ENCODE measurements around the gene MRPL24.
A peak's percentile ranks its signal among the peaks of the same experiment; 100 is the strongest.

Gene MRPL24

GRCh38 chr1:156721131-156721530, 19.8 kb downstream of the MRPL24 start:
- Histone ChIP-seq H3K9ac (ENCODE audit: low read depth, low read length) (no peak overlapping the region), H3K27ac (ENCODE audit: low read length) (no peak overlapping the region), H3K27me3 (ENCODE audit: insufficient read depth, low read length) (no peaks in the 10 kb centered on the region), H3K9me3 (ENCODE audit: insufficient read depth, low read depth, low read length) (no peaks in the 10 kb centered on the region), H3K4me1 (ENCODE audit: insufficient read depth, low read length) (peaks cover 8% of the 10 kb centered on the region; the same call in 1 of the 2 replicates), H3K4me3 (ENCODE audit: low read length) (no peak overlapping the region), H3K36me3 (ENCODE audit: insufficient read depth, low read depth, low read length) (peaks cover 49% of the 10 kb centered on the region)

- H3K4me1 ChIP-seq (ENCODE audit: insufficient read depth, low read length) = no peaks in the 10 kb centered on the region
- H3K36me3 ChIP-seq (ENCODE audit: insufficient read depth, low read depth, low read length) = peaks cover 17% of the 10 kb centered on the region
- no peak overlapping the region for H3K4me3 ChIP-seq (ENCODE audit: low read length)
These were observed 23.5 kb downstream of the MRPL24 start for GRCh38 chr1:156717351-156717750.

GRCh38 chr1:156714830-156715229, 26.1 kb downstream of the MRPL24 start:
- Histone ChIP-seq H3K4me1 (ENCODE audit: insufficient read depth, low read length) (peaks cover 16% of the 10 kb centered on the region), H3K27me3 (ENCODE audit: insufficient read depth, low read length) (peaks cover 4% of the 10 kb centered on the region; the same call in 1 of the 2 replicates), H3K9ac (ENCODE audit: low read depth, low read length) (no peak overlapping the region), H3K36me3 (ENCODE audit: insufficient read depth, low read depth, low read length) (no peaks in the 10 kb centered on the region), H3K27ac (ENCODE audit: low read length) (no peak overlapping the region), H3K4me3 (ENCODE audit: low read length) (no peak overlapping the region), H3K9me3 (ENCODE audit: insufficient read depth, low read depth, low read length) (no peaks in the 10 kb centered on the region)

More at GRCh38 chr1:156717351-156717750, 23.5 kb downstream of the MRPL24 start:
- no peak overlapping the region for H3K9ac ChIP-seq (ENCODE audit: low read depth, low read length)
- no peak overlapping the region for H3K27ac ChIP-seq (ENCODE audit: low read length)
- no peaks in the 10 kb centered on the region for H3K9me3 ChIP-seq (ENCODE audit: insufficient read depth, low read depth, low read length)
- no peaks in the 10 kb centered on the region for H3K27me3 ChIP-seq (ENCODE audit: insufficient read depth, low read length)

- H3K36me3 ChIP-seq (ENCODE audit: insufficient read depth, low read depth, low read length) = no peaks in the 10 kb centered on the region
- peaks cover 37% of the 10 kb centered on the region for H3K4me1 ChIP-seq (ENCODE audit: insufficient read depth, low read length)
- no peak overlapping the region for H3K9ac ChIP-seq (ENCODE audit: low read depth, low read length)
- H3K27me3 ChIP-seq (ENCODE audit: insufficient read depth, low read length) = peaks cover 4% of the 10 kb centered on the region; the same call in 1 of the 2 replicates
- H3K4me3 ChIP-seq (ENCODE audit: low read length) = no peak overlapping the region
- H3K9me3 ChIP-seq (ENCODE audit: insufficient read depth, low read depth, low read length) = no peaks in the 10 kb centered on the region
- H3K27ac ChIP-seq (ENCODE audit: low read length) = no peak overlapping the region
These were observed 28.3 kb downstream of the MRPL24 start for GRCh38 chr1:156712626-156713025.

GRCh38 chr1:156711011-156711817, 29.7 kb downstream of the MRPL24 start:
- no peaks in the 10 kb centered on the region for H3K9me3 ChIP-seq (ENCODE audit: insufficient read depth, low read depth, low read length)
- H3K9ac ChIP-seq (ENCODE audit: low read depth, low read length) = peak overlapping the region; percentile 47; the same call in 1 of the 2 replicates
- no peaks in the 10 kb centered on the region for H3K36me3 ChIP-seq (ENCODE audit: insufficient read depth, low read depth, low read length)
- no peak overlapping the region for H3K27ac ChIP-seq (ENCODE audit: low read length)
- H3K4me3 ChIP-seq (ENCODE audit: low read length) = no peak overlapping the region
- peaks cover 44% of the 10 kb centered on the region for H3K4me1 ChIP-seq (ENCODE audit: insufficient read depth, low read length)
- peaks cover 4% of the 10 kb centered on the region; the same call in 1 of the 2 replicates for H3K27me3 ChIP-seq (ENCODE audit: insufficient read depth, low read length)

- Histone ChIP-seq H3K9me3 (ENCODE audit: insufficient read depth, low read depth, low read length) (no peaks in the 10 kb centered on the region), H3K9ac (ENCODE audit: low read depth, low read length) (peak overlapping the region; percentile 40; the same call in 1 of the 2 replicates), H3K27me3 (ENCODE audit: insufficient read depth, low read length) (peaks cover 11% of the 10 kb centered on the region; the same call in 1 of the 2 replicates), H3K4me1 (ENCODE audit: insufficient read depth, low read length) (peaks cover 44% of the 10 kb centered on the region), H3K4me3 (ENCODE audit: low read length) (no peak overlapping the region), H3K27ac (ENCODE audit: low read length) (no peak overlapping the region), H3K36me3 (ENCODE audit: insufficient read depth, low read depth, low read length) (no peaks in the 10 kb centered on the region)
These were observed 31.0 kb downstream of the MRPL24 start for GRCh38 chr1:156709757-156710489.

GRCh38 chr1:156709031-156709430, 31.9 kb downstream of the MRPL24 start:
- peaks cover 49% of the 10 kb centered on the region for H3K4me1 ChIP-seq (ENCODE audit: insufficient read depth, low read length)

GRCh38 chr1:156708218-156708661, 32.6 kb downstream of the MRPL24 start:
- peak overlapping the region; percentile 79; the same call in 1 of the 2 replicates for H3K9ac ChIP-seq (ENCODE audit: low read depth, low read length)
- H3K4me1 ChIP-seq (ENCODE audit: insufficient read depth, low read length) = peaks cover 57% of the 10 kb centered on the region

More at GRCh38 chr1:156709031-156709430, 31.9 kb downstream of the MRPL24 start:
- no peaks in the 10 kb centered on the region for H3K36me3 ChIP-seq (ENCODE audit: insufficient read depth, low read depth, low read length)
- no peaks in the 10 kb centered on the region for H3K9me3 ChIP-seq (ENCODE audit: insufficient read depth, low read depth, low read length)
- 0 out of 2 replicates have a peak overlapping the region, but pooled peaks have one; percentile 77 for H3K4me3 ChIP-seq (ENCODE audit: low read length)
- no peak overlapping the region for H3K27ac ChIP-seq (ENCODE audit: low read length)
- peak overlapping the region; percentile 79; the same call in 1 of the 2 replicates for H3K9ac ChIP-seq (ENCODE audit: low read depth, low read length)
- peaks cover 20% of the 10 kb centered on the region for H3K27me3 ChIP-seq (ENCODE audit: insufficient read depth, low read length)

GRCh38 chr1:156707417-156708217, 33.3 kb downstream of the MRPL24 start:
- no peaks in the 10 kb centered on the region; the same call in 1 of the 2 replicates for H3K36me3 ChIP-seq (ENCODE audit: insufficient read depth, low read depth, low read length)
- peak overlapping the region; percentile 77 for H3K4me3 ChIP-seq (ENCODE audit: low read length)
- peak overlapping the region; percentile 79; the same call in 1 of the 2 replicates for H3K9ac ChIP-seq (ENCODE audit: low read depth, low read length)
- H3K4me1 ChIP-seq (ENCODE audit: insufficient read depth, low read length) = peaks cover 58% of the 10 kb centered on the region
- H3K9me3 ChIP-seq (ENCODE audit: insufficient read depth, low read depth, low read length) = no peaks in the 10 kb centered on the region
- peaks cover 34% of the 10 kb centered on the region for H3K27me3 ChIP-seq (ENCODE audit: insufficient read depth, low read length)
- H3K27ac ChIP-seq (ENCODE audit: low read length) = peak overlapping the region; percentile 78

More at GRCh38 chr1:156708218-156708661, 32.6 kb downstream of the MRPL24 start:
- Histone ChIP-seq H3K27ac (ENCODE audit: low read length) (peak overlapping the region; percentile 59), H3K4me3 (ENCODE audit: low read length) (peak overlapping the region; percentile 77; the same call in 1 of the 2 replicates), H3K27me3 (ENCODE audit: insufficient read depth, low read length) (peaks cover 28% of the 10 kb centered on the region), H3K9me3 (ENCODE audit: insufficient read depth, low read depth, low read length) (no peaks in the 10 kb centered on the region), H3K36me3 (ENCODE audit: insufficient read depth, low read depth, low read length) (no peaks in the 10 kb centered on the region; the same call in 1 of the 2 replicates)

GRCh38 chr1:156706657-156707416, 34.1 kb downstream of the MRPL24 start:
- Histone ChIP-seq H3K9me3 (ENCODE audit: insufficient read depth, low read depth, low read length) (no peaks in the 10 kb centered on the region), H3K27me3 (ENCODE audit: insufficient read depth, low read length) (peaks cover 34% of the 10 kb centered on the region), H3K27ac (ENCODE audit: low read length) (peak overlapping the region; percentile 78), H3K4me3 (ENCODE audit: low read length) (peak overlapping the region; percentile 77), H3K9ac (ENCODE audit: low read depth, low read length) (peak overlapping the region; percentile 79; the same call in 1 of the 2 replicates), H3K4me1 (ENCODE audit: insufficient read depth, low read length) (peaks cover 58% of the 10 kb centered on the region), H3K36me3 (ENCODE audit: insufficient read depth, low read depth, low read length) (no peaks in the 10 kb centered on the region; the same call in 1 of the 2 replicates)
